ENCODE data around the gene VSIR. TPM values are rescaled to one million over a fixed set of nuclear protein-coding genes. Genes with fewer than 3 reads are reported as not detected.
A peak's percentile ranks its signal among the peaks of the same experiment; 100 is the strongest.

The VSIR gene
- total and polyA plus RNA-seq, 4 donors = 32.3 to 244 (median 84.5) TPM

GRCh38 chr10:71756311-71757191, 16.8 kb downstream of the VSIR start:
- Histone ChIP-seq H3K27ac (ENCODE audit: low read depth in 1 of 2, low read length in 1 of 2) (peak overlapping the region in 1 of 2 donors; percentile 68), H3K4me3 (no peak overlapping the region), H3K9ac (ENCODE audit: insufficient read depth in 1 of 2, low read length in 2 of 2) (no peak overlapping the region), H3K9me3 (ENCODE audit: control insufficient read depth in 4 of 4, insufficient read depth in 3 of 4, low read length in 3 of 4) (no peaks in the 10 kb centered on the region), H3K4me1 (ENCODE audit: control insufficient read depth in 5 of 5, insufficient read depth in 5 of 5, low read length in 5 of 5) (peaks cover 3 to 42% (median 16%) of the 10 kb centered on the region in 5 donors), H3K36me3 (ENCODE audit: control insufficient read depth in 4 of 4, insufficient read depth in 4 of 4, low read length in 4 of 4) (peaks cover 0 to 33% (median 0%) of the 10 kb centered on the region in 4 donors), H3K27me3 (ENCODE audit: control insufficient read depth in 3 of 3, insufficient read depth in 3 of 3, low read length in 2 of 3) (no peaks in the 10 kb centered on the region)
- DNase-seq = peak; percentile 75 to 93 (median 87)
- ATAC-seq (ENCODE audit: insufficient read depth, low FRiP score) = no peak
- TF ChIP-seq, protein P1, sequence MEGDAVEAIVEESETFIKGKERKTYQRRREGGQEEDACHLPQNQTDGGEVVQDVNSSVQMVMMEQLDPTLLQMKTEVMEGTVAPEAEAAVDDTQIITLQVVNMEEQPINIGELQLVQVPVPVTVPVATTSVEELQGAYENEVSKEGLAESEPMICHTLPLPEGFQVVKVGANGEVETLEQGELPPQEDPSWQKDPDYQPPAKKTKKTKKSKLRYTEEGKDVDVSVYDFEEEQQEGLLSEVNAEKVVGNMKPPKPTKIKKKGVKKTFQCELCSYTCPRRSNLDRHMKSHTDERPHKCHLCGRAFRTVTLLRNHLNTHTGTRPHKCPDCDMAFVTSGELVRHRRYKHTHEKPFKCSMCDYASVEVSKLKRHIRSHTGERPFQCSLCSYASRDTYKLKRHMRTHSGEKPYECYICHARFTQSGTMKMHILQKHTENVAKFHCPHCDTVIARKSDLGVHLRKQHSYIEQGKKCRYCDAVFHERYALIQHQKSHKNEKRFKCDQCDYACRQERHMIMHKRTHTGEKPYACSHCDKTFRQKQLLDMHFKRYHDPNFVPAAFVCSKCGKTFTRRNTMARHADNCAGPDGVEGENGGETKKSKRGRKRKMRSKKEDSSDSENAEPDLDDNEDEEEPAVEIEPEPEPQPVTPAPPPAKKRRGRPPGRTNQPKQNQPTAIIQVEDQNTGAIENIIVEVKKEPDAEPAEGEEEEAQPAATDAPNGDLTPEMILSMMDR (IDR thresholded peaks at IDR 0.05; ENCODE audit: control extremely low read depth, extremely low read depth) = no peak
- WGBS, 2 donors = 27 to 58% methylated on average over 12 of the region's 12 CpGs

DNA sequence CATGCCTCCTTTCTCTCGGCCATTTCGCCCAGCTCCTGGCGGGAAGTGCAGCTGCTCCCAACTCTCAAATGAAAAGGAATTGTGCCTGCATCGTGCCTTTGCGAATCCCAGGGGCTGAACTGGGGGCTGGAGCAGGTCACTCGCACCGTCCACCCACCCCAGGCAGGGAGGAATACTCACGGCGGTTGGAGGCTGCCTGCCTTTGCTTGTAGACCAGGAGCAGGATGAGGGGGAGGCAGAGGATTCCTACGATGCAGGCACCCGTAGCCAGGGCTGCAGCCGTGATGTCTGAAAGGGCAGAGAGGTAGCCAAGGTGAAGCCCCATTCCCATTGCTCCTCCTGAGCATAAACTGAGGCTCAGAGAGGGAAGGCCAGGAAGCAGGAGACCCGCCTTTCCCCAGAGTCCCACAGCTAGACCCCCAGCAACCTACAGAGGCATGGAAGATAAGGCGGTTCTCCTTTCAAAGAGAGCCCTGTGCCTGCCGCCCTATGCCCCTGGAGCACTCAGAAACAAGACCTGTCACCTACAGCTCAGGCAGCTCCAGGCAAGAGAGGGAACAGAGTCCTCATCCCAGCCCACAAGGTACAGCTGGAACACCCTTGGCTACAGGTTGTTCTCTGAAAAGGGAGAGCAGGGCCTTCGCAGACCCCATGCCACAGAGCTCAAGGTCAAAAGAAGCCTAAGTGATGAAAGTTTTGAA, 18.0 kb downstream of the VSIR start:
- Histone ChIP-seq H3K9ac (ENCODE audit: insufficient read depth in 1 of 2, low read length in 2 of 2) (no peak overlapping the region), H3K9me3 (ENCODE audit: control insufficient read depth in 4 of 4, insufficient read depth in 3 of 4, low read length in 3 of 4) (no peaks in the 10 kb centered on the region), H3K4me1 (ENCODE audit: control insufficient read depth in 5 of 5, insufficient read depth in 5 of 5, low read length in 5 of 5) (peaks cover 3 to 42% (median 15%) of the 10 kb centered on the region in 5 donors), H3K36me3 (ENCODE audit: control insufficient read depth in 4 of 4, insufficient read depth in 4 of 4, low read length in 4 of 4) (peaks cover 0 to 37% (median 0%) of the 10 kb centered on the region in 4 donors), H3K27me3 (ENCODE audit: control insufficient read depth in 3 of 3, insufficient read depth in 3 of 3, low read length in 2 of 3) (no peaks in the 10 kb centered on the region), H3K4me3 (no peak overlapping the region), H3K27ac (ENCODE audit: low read depth in 1 of 2, low read length in 1 of 2) (peak overlapping the region in 1 of 2 donors; percentile 58)
- DNase-seq (no peak), ATAC-seq (ENCODE audit: insufficient read depth, low FRiP score) (no peak)
- TF ChIP-seq, protein P1 (IDR thresholded peaks at IDR 0.05; ENCODE audit: control extremely low read depth, extremely low read depth) = no peak
- WGBS, 2 donors = 90 to 93% methylated on average over 16 of the region's 16 CpGs

DNA sequence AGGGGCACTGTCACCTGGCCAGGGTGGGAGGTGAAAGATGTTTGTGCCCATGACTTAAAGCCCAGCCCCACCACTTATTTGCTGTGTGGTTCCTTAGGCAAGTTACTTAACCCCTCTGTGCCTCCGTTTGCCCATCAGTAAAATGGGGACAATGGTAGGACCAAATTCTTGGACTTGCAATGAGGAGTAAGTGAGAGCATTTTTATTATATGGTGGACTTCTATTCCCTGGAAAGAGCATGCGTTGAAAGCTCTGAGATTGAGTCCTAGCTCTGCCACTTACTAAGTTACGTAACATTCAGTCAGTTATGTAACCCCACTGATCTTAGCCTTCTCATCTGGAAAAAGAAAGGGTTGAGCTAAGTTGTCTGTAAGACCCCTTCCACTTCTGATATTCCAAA, 18.8 kb downstream of the VSIR start:
- Histone ChIP-seq H3K4me3 (no peak overlapping the region), H3K9ac (ENCODE audit: insufficient read depth in 1 of 2, low read length in 2 of 2) (no peak overlapping the region), H3K27ac (ENCODE audit: low read depth in 1 of 2, low read length in 1 of 2) (peak overlapping the region in 1 of 2 donors; percentile 83), H3K4me1 (ENCODE audit: control insufficient read depth in 5 of 5, insufficient read depth in 5 of 5, low read length in 5 of 5) (peaks cover 4 to 43% (median 15%) of the 10 kb centered on the region in 5 donors), H3K27me3 (ENCODE audit: control insufficient read depth in 3 of 3, insufficient read depth in 3 of 3, low read length in 2 of 3) (no peaks in the 10 kb centered on the region), H3K9me3 (ENCODE audit: control insufficient read depth in 4 of 4, insufficient read depth in 3 of 4, low read length in 3 of 4) (no peaks in the 10 kb centered on the region), H3K36me3 (ENCODE audit: control insufficient read depth in 4 of 4, insufficient read depth in 4 of 4, low read length in 4 of 4) (peaks cover 0 to 44% (median 0%) of the 10 kb centered on the region in 4 donors)
- DNase-seq = peak in 2 of 3 donors; percentile 25 to 53
- no peak for ATAC-seq (ENCODE audit: insufficient read depth, low FRiP score)
- WGBS, 2 donors = 45 to 60% methylated on average over 3 of the region's 3 CpGs
- TF ChIP-seq, protein P1 (IDR thresholded peaks at IDR 0.05; ENCODE audit: control extremely low read depth, extremely low read depth) = no peak
